ENCODE data around the gene GPC4.

DNA sequence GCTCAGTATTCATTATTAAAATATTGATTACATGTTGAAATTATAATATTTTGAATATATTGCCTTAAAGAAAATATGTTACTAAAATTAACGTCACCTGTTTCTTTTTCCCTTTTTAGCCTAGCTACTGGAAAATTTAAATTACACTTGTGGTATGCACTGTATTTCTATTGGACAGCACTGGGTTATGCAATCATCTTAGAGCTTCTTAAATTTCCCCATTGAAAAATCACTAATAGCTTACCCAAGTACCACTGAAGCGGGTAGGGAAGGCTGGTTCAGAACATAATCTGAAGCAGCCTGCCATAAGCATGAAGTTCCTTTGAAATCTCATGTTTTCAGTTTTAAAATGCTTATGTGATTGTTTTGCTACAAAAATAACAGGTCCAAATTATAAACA is 147.7 kb downstream of the GPC4 start:
- TF ChIP-seq TAF1 (IDR thresholded peaks at IDR 0.05; ENCODE audit: low read depth) = no peak
- no peak for TF ChIP-seq REST (IDR thresholded peaks at IDR 0.05; ENCODE audit: borderline replicate concordance)
- TF ChIP-seq RAD21 (conservative IDR thresholded peaks at IDR 0.05) = no peak
